Measurements from ENCODE around the gene DOK4. TPM values are rescaled to one million over a fixed set of nuclear protein-coding genes. Genes with fewer than 3 reads are reported as not detected.
A peak's percentile ranks its signal among the peaks of the same experiment; 100 is the strongest.

DOK4 gene
- total RNA-seq, 1 donor from 2014 or later, result 25.5 TPM

DNA sequence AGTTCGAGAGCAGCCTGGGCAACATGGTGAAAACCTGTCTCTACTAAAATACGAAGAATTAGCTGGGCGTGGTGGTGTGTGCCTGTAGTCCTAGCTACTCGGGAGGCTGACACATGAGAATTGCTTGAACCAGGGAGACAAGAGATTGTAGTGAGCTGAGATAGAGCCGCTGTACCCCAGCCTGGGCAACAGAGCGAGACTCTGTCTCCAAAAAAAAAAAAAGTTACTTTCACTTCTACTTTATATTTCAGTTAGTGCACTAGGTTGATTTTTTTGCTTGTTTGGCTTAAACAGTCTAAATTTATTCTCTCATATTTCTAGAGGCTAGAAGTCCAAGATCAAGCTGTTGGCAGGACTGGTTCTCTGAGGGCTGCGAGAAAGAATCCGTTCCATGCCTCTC is 36.7 kb upstream of the DOK4 start:
- Mint-ChIP-seq H3K27ac (ENCODE audit: unreplicated experiment) (no peak overlapping the region), H3K27me3 (ENCODE audit: low read depth, unreplicated experiment) (peaks cover 19% of the 10 kb centered on the region)
- H3K27me3 ChIP-seq (ENCODE audit: insufficient read depth, low read length), result no peaks in the 10 kb centered on the region

GRCh38 chr16:57519796-57520360 is 33.6 kb upstream of the DOK4 start:
- H3K27me3 Mint-ChIP-seq (ENCODE audit: low read depth, unreplicated experiment), result peaks cover 17% of the 10 kb centered on the region
- no peak overlapping the region for H3K4me3 ChIP-seq (ENCODE audit: insufficient read depth, low read depth, low read length)
- no peaks in the 10 kb centered on the region for H3K9me3 Mint-ChIP-seq (ENCODE audit: unreplicated experiment)
- peaks cover 20% of the 10 kb centered on the region for H3K36me3 Mint-ChIP-seq (ENCODE audit: low read depth, unreplicated experiment)
- no peak overlapping the region for H3K27ac Mint-ChIP-seq (ENCODE audit: unreplicated experiment)
- H3K27me3 ChIP-seq (ENCODE audit: insufficient read depth, low read length), result no peaks in the 10 kb centered on the region
- H3K9ac ChIP-seq (ENCODE audit: low read length), result no peak overlapping the region
- DNase-seq (ENCODE audit: low read depth), result no peak
- no peak for FAIRE-seq
- TF ChIP-seq EZH2 (IDR thresholded peaks at IDR 0.05; ENCODE audit: insufficient read depth, low read length), result no peak
- TF ChIP-seq, protein P1, sequence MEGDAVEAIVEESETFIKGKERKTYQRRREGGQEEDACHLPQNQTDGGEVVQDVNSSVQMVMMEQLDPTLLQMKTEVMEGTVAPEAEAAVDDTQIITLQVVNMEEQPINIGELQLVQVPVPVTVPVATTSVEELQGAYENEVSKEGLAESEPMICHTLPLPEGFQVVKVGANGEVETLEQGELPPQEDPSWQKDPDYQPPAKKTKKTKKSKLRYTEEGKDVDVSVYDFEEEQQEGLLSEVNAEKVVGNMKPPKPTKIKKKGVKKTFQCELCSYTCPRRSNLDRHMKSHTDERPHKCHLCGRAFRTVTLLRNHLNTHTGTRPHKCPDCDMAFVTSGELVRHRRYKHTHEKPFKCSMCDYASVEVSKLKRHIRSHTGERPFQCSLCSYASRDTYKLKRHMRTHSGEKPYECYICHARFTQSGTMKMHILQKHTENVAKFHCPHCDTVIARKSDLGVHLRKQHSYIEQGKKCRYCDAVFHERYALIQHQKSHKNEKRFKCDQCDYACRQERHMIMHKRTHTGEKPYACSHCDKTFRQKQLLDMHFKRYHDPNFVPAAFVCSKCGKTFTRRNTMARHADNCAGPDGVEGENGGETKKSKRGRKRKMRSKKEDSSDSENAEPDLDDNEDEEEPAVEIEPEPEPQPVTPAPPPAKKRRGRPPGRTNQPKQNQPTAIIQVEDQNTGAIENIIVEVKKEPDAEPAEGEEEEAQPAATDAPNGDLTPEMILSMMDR (IDR thresholded peaks at IDR 0.05; ENCODE audit: insufficient read depth, low read depth, low read length), result peak; percentile 94
- H2AFZ ChIP-seq (ENCODE audit: low read depth, low read length), result no peak overlapping the region
- H3K36me3 ChIP-seq (ENCODE audit: insufficient read depth, low read length), result no peaks in the 10 kb centered on the region
- H3K4me1 ChIP-seq (ENCODE audit: insufficient read depth, low read length), result no peaks in the 10 kb centered on the region
- no peaks in the 10 kb centered on the region for H3K9me3 ChIP-seq (ENCODE audit: insufficient read depth, low read depth, low read length)
- no peaks in the 10 kb centered on the region for H3K79me2 ChIP-seq (ENCODE audit: insufficient read depth, low read length)
- peaks cover 2% of the 10 kb centered on the region for H3K4me1 Mint-ChIP-seq (ENCODE audit: low read depth, unreplicated experiment)
- no peak overlapping the region for H3K27ac ChIP-seq (ENCODE audit: low read depth, low read length)
- peaks cover 5% of the 10 kb centered on the region for H4K20me1 ChIP-seq (ENCODE audit: insufficient read depth, low read length)
- no peak overlapping the region for H3K4me2 ChIP-seq (ENCODE audit: low read length)
- no peak overlapping the region for H3K4me3 Mint-ChIP-seq (ENCODE audit: unreplicated experiment)

More for the DNA sequence above, 36.7 kb upstream of the DOK4 start:
- Histone ChIP-seq H3K27ac (ENCODE audit: low read depth, low read length) (no peak overlapping the region), H3K4me2 (ENCODE audit: low read length) (no peak overlapping the region), H4K20me1 (ENCODE audit: insufficient read depth, low read length) (peaks cover 7% of the 10 kb centered on the region), H3K9ac (ENCODE audit: low read length) (no peak overlapping the region), H3K9me3 (ENCODE audit: insufficient read depth, low read depth, low read length) (no peaks in the 10 kb centered on the region), H3K4me1 (ENCODE audit: insufficient read depth, low read length) (no peaks in the 10 kb centered on the region), H3K36me3 (ENCODE audit: insufficient read depth, low read length) (no peaks in the 10 kb centered on the region), H3K79me2 (ENCODE audit: insufficient read depth, low read length) (no peaks in the 10 kb centered on the region), H2AFZ (ENCODE audit: low read depth, low read length) (no peak overlapping the region), H3K4me3 (ENCODE audit: insufficient read depth, low read depth, low read length) (no peak overlapping the region)
- TF ChIP-seq EZH2 (IDR thresholded peaks at IDR 0.05; ENCODE audit: insufficient read depth, low read length), result no peak
- TF ChIP-seq, protein P1 (IDR thresholded peaks at IDR 0.05; ENCODE audit: insufficient read depth, low read depth, low read length), result no peak
- DNase-seq (ENCODE audit: low read depth), result no peak
- Mint-ChIP-seq H3K9me3 (ENCODE audit: unreplicated experiment) (no peaks in the 10 kb centered on the region), H3K4me1 (ENCODE audit: low read depth, unreplicated experiment) (no peaks in the 10 kb centered on the region), H3K4me3 (ENCODE audit: unreplicated experiment) (no peak overlapping the region), H3K36me3 (ENCODE audit: low read depth, unreplicated experiment) (peaks cover 7% of the 10 kb centered on the region)
- FAIRE-seq, result no peak

- FAIRE-seq (no peak), DNase-seq (ENCODE audit: low read depth) (no peak)
- no peak overlapping the region for H3K9ac ChIP-seq (ENCODE audit: low read length)
- H3K36me3 ChIP-seq (ENCODE audit: insufficient read depth, low read length), result no peaks in the 10 kb centered on the region
- Mint-ChIP-seq H3K4me3 (ENCODE audit: unreplicated experiment) (no peak overlapping the region), H3K36me3 (ENCODE audit: low read depth, unreplicated experiment) (peaks cover 20% of the 10 kb centered on the region), H3K27ac (ENCODE audit: unreplicated experiment) (no peak overlapping the region), H3K4me1 (ENCODE audit: low read depth, unreplicated experiment) (peaks cover 2% of the 10 kb centered on the region), H3K27me3 (ENCODE audit: low read depth, unreplicated experiment) (peaks cover 14% of the 10 kb centered on the region), H3K9me3 (ENCODE audit: unreplicated experiment) (no peaks in the 10 kb centered on the region)
- H3K4me1 ChIP-seq (ENCODE audit: insufficient read depth, low read length), result no peaks in the 10 kb centered on the region
- H3K4me3 ChIP-seq (ENCODE audit: insufficient read depth, low read depth, low read length), result no peak overlapping the region
- no peak overlapping the region for H3K4me2 ChIP-seq (ENCODE audit: low read length)
- H3K27ac ChIP-seq (ENCODE audit: low read depth, low read length), result no peak overlapping the region
- no peak for TF ChIP-seq EZH2 (IDR thresholded peaks at IDR 0.05; ENCODE audit: insufficient read depth, low read length)
- TF ChIP-seq, protein P1 (IDR thresholded peaks at IDR 0.05; ENCODE audit: insufficient read depth, low read depth, low read length), result no peak
- H3K27me3 ChIP-seq (ENCODE audit: insufficient read depth, low read length), result no peaks in the 10 kb centered on the region
- H3K79me2 ChIP-seq (ENCODE audit: insufficient read depth, low read length), result no peaks in the 10 kb centered on the region
- H4K20me1 ChIP-seq (ENCODE audit: insufficient read depth, low read length), result peaks cover 5% of the 10 kb centered on the region
- H3K9me3 ChIP-seq (ENCODE audit: insufficient read depth, low read depth, low read length), result no peaks in the 10 kb centered on the region
- H2AFZ ChIP-seq (ENCODE audit: low read depth, low read length), result no peak overlapping the region
These were observed 32.6 kb upstream of the DOK4 start for GRCh38 chr16:57518922-57519321.
